Parathyroid adenoma (tissue), 2 donors: ENCODE data around the gene NDUFA13.

Experiments
- H2AFZ ChIP-seq: fragments of 300-600 bp; sonication (generic); one replicate; pipeline ENCODE4 v1.7.0; 2017; ENCODE audit warnings: antibody characterized with exemption, mild to moderate bottlenecking
- H3K27ac ChIP-seq: fragments of 300-600 bp; sonication (generic); one replicate; pipeline ENCODE4 v1.7.0; 2017
- H3K27me3 ChIP-seq: fragments of 300-600 bp; sonication (generic); one replicate; pipeline ENCODE4 v1.7.0; 2017; ENCODE audit warnings: low read length; ENCODE audit not compliant: control insufficient read depth, insufficient read depth
- H3K36me3 ChIP-seq: fragments of 300-600 bp; sonication (generic); one replicate; pipeline ENCODE4 v1.7.0; 2017; ENCODE audit warnings: low read length; ENCODE audit not compliant: control insufficient read depth, insufficient read depth
- H3K4me1 ChIP-seq: fragments of 300-600 bp; sonication (generic); one replicate; pipeline ENCODE4 v1.7.0; 2017; ENCODE audit warnings: control low read depth
- H3K4me2 ChIP-seq: fragments of 300-600 bp; sonication (generic); one replicate; pipeline ENCODE4 v1.7.0; 2017; ENCODE audit warnings: low read length
- H3K4me3 ChIP-seq: fragments of 300-600 bp; sonication (generic); one replicate; pipeline ENCODE4 v1.7.0; 2017; ENCODE audit warnings: low read depth, low read length
- H3K79me2 ChIP-seq: fragments of 300-600 bp; sonication (generic); one replicate; pipeline ENCODE4 v1.7.0; 2017; ENCODE audit warnings: control low read depth
- H3K9ac ChIP-seq: fragments of 300-600 bp; sonication (generic); one replicate; pipeline ENCODE4 v1.7.0; 2017; ENCODE audit warnings: mild to moderate bottlenecking
- H3K9me3 ChIP-seq: fragments of 300-600 bp; sonication (generic); one replicate; pipeline ENCODE4 v1.7.0; 2017; ENCODE audit warnings: low read length; ENCODE audit not compliant: control insufficient read depth
- TF ChIP-seq, protein P1 (sequence below): fragments of 300-600 bp; sonication (generic); IDR thresholded peaks from one replicate; pipeline ENCODE4 v1.7.0; 2017; ENCODE audit warnings: antibody characterized with exemption, mild to moderate bottlenecking
- donor health status: primary hyperparathyroidism.

Gene NDUFA13

DNA sequence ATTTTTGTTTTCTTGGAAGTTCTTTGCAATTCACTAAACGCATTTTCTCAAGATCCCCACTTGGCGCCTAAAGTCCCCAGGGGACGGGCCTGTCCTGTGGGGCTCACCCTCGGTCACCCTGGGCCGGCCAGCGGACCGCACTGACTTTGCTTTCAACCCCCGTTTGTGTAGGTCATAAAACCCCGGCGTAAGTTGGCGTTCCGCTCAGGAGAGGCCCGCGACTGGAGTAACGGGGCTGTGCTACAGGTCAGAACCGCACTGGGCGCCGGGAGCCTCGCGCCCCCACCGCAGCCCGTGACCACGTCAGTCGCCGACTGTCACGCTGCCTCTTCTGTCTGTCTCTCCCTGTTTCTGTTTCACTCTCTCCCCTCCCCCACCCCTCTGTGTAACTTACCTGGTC lies 14.2 kb upstream of the NDUFA13 start:
- Histone ChIP-seq H3K9ac (no peak overlapping the region), H3K79me2 (peaks cover 31% of the 10 kb centered on the region), H3K9me3 (no peaks in the 10 kb centered on the region), H2AFZ (no peak overlapping the region), H3K27me3 (no peaks in the 10 kb centered on the region), H3K36me3 (no peaks in the 10 kb centered on the region), H3K4me1 (no peaks in the 10 kb centered on the region), H3K4me3 (no peak overlapping the region), H3K4me2 (no peak overlapping the region), H3K27ac (no peak overlapping the region)
- TF ChIP-seq, protein P1, sequence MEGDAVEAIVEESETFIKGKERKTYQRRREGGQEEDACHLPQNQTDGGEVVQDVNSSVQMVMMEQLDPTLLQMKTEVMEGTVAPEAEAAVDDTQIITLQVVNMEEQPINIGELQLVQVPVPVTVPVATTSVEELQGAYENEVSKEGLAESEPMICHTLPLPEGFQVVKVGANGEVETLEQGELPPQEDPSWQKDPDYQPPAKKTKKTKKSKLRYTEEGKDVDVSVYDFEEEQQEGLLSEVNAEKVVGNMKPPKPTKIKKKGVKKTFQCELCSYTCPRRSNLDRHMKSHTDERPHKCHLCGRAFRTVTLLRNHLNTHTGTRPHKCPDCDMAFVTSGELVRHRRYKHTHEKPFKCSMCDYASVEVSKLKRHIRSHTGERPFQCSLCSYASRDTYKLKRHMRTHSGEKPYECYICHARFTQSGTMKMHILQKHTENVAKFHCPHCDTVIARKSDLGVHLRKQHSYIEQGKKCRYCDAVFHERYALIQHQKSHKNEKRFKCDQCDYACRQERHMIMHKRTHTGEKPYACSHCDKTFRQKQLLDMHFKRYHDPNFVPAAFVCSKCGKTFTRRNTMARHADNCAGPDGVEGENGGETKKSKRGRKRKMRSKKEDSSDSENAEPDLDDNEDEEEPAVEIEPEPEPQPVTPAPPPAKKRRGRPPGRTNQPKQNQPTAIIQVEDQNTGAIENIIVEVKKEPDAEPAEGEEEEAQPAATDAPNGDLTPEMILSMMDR: no peak

DNA sequence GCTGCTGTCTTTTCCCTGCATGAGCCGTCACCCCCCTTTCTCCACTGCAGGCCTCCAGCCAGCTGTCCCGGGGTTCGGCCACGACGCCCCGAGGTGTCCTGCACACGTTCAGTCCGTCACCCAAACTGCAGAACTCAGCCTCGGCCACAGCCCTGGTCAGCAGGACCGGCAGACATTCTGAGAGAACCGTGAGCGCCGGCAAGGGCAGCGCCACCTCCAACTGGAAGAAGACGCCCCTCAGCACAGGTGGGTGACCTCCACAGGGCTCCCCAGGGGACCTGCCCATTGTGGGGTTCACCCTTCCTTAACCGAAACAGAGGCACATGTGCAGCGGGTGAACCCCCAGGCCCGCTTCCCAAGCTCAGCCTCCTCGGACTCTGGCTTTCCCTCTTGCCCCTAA lies 13.7 kb upstream of the NDUFA13 start:
- H3K27ac ChIP-seq: no peak overlapping the region
- H3K27me3 ChIP-seq: no peaks in the 10 kb centered on the region
- no peak overlapping the region for H3K9ac ChIP-seq
- TF ChIP-seq, protein P1: no peak
- H3K4me3 ChIP-seq: no peak overlapping the region
- H3K79me2 ChIP-seq: peaks cover 26% of the 10 kb centered on the region
- no peak overlapping the region for H3K4me2 ChIP-seq
- no peak overlapping the region for H2AFZ ChIP-seq
- no peaks in the 10 kb centered on the region for H3K9me3 ChIP-seq
- H3K36me3 ChIP-seq: no peaks in the 10 kb centered on the region
- no peaks in the 10 kb centered on the region for H3K4me1 ChIP-seq

DNA sequence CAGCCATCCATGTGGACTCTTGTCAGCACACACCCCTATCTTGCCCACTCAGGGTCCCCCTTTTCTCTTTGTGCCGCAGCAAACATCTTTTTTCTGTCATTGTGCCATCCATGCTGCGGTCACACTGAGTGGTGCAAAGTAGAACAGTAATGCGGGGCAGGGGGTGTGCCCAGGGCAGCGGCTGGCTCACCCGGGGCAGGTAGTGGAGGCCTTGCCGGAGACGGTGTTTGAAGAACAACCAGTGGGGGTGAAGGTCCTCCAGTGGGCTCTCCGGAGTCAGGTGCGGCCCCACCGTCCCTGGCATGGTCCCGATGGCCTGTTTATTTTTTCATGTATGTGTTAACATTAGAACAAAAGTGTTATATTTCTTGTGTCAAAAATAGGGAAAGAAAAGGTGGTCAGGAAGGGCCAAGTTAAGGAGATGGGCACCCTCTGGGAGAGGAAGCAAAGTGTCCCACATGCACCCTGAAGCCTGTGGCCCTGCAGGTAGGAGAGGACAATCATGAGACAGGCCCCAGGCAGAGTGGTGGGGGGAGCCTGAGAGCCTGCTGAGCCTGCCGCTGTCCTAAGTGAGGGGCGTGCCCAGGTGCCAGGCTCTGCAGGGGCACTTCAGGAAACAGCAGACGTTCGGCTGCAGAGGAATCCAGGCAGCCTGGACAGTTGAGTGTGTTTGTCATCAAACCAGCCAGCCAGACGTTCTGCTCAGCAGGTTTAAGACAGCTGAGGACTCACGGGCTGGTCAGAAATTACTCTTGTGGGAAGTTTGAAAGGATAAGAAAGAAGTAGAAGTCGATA lies 13.0 kb upstream of the NDUFA13 start:
- Histone ChIP-seq H3K9me3 (no peaks in the 10 kb centered on the region), H3K4me2 (no peak overlapping the region), H3K9ac (no peak overlapping the region), H3K4me1 (no peaks in the 10 kb centered on the region), H3K27me3 (no peaks in the 10 kb centered on the region), H3K36me3 (no peaks in the 10 kb centered on the region), H3K79me2 (peaks cover 19% of the 10 kb centered on the region), H3K4me3 (no peak overlapping the region), H2AFZ (no peak overlapping the region), H3K27ac (no peak overlapping the region)
- TF ChIP-seq, protein P1: no peak

DNA sequence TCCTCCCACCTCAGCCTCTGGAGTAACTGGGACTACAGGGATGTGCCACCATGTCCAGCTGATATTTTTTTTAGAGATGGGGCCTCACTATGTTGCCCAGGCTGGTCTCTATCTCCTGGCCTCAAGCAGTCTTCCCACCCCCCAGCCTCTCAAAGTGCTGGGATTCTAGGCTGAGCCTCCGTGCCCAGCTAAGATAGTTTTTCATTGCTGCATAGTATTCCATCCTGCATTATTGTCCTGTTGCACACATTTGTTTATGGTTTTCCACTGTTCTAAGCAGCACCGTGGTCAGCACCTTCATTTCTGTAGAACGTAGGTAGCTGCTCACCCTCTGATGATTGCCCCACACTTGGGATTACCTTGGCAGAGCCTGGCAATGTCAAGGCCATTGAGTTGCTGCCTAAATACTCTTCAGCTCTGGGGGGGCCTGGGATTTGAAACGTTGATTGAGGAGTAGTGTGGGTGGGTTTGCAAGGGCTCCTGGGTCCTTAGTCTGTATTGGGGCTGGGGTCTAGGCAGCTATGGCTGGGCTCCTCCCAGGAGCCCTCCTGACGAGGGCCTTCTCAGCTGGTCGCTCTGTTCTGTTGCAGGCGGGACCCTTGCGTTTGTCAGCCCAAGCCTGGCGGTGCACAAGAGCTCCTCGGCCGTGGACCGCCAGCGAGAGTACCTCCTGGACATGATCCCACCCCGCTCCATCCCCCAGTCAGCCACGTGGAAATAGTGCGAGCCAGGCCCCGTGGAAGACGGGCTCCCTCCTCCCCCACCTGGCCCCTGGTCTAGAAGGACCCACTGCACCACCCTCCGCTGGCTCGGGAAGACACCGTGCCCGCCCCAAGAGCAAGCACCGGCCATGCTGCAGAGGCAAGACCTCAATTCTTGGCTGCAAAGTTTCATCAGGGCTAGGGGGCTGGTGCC lies 11.0 kb upstream of the NDUFA13 start:
- peaks cover 1% of the 10 kb centered on the region for H3K79me2 ChIP-seq
- no peaks in the 10 kb centered on the region for H3K36me3 ChIP-seq
- TF ChIP-seq, protein P1: no peak
- H2AFZ ChIP-seq: no peak overlapping the region
- H3K4me2 ChIP-seq: no peak overlapping the region
- no peak overlapping the region for H3K27ac ChIP-seq
- no peaks in the 10 kb centered on the region for H3K27me3 ChIP-seq
- no peak overlapping the region for H3K4me3 ChIP-seq
- no peaks in the 10 kb centered on the region for H3K4me1 ChIP-seq
- H3K9ac ChIP-seq: no peak overlapping the region
- no peaks in the 10 kb centered on the region for H3K9me3 ChIP-seq
